Measurements from ENCODE around the gene AKAP6. TPM values are rescaled to one million over a fixed set of nuclear protein-coding genes. Genes with fewer than 3 reads are reported as not detected.

AKAP6 gene
- total and polyA plus RNA-seq, 4 donors = 0.42 to 3.2 (median 1.7) TPM

DNA sequence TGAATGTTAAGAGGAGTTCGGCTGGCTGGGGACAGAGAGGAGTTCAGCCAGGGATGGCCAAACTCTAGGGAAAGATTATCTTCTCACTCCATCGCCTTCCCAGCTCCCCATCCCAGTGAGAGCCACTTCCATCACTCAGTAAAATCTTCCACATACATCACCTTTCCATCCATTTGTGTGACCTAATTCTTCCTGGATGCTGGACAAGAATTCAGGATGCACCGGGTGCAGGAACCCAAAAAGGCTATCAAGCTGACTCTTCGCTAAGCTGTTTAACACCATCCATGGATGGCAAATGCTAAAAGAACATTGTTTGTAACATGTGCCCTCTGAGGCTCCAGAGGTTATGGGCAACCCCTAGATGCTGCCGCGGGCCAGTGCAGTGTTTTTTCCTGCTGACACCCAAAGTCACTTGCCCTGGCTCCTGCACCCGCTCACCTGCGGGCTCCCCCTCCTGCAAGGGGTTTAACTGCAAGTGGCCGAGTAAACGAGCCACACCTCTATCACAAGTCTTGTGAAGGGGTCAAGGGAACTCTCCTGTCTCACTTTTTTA lies 393.6 kb downstream of the AKAP6 start (continued):
- TF ChIP-seq ZBTB33 (IDR thresholded peaks at IDR 0.05) = no peak
- no peak for TF ChIP-seq RAD21 (IDR thresholded peaks at IDR 0.05)
- TF ChIP-seq GABPA (IDR thresholded peaks at IDR 0.05 in 1 of 2, conservative IDR thresholded peaks at IDR 0.05 in 1 of 2) = no peak
- TF ChIP-seq FOXA2 (IDR thresholded peaks at IDR 0.05) = no peak
- no peak for TF ChIP-seq TAF1 (conservative IDR thresholded peaks at IDR 0.05)

DNA sequence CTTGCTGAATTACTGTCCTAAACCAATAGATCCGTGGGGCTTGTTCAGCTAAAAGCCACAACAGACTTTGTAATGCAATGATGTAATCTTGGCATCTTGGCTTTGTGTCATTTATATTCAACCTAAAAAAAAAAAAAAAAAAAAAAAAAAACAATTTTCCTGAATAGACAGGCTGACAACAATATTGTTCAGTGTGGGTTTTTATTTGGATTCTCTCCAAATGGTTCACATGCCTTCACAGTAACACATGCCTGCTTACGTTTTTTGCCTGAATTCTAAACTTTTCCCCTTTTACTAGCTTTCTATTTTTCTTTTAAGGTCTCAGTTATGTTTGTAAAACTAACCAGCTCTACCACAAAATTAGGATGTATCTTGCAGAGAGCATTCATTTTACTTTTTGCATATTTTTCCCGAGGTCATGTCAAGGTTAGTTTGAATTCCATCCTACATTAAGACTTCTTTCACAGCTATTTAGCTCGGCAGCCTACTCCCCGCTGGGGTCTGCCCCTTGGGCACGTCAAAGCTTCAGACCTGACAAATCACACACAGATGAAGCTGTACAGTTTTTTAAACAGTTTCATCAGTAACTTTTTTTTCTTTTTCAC lies 395.9 kb downstream of the AKAP6 start:
- peaks cover 0 to 3% (median 2%) of the 10 kb centered on the region in 4 donors for H3K4me1 ChIP-seq (ENCODE audit: control insufficient read depth in 4 of 4, insufficient read depth in 4 of 4, low read length in 3 of 4)
- no peaks in the 10 kb centered on the region for H3K9me3 ChIP-seq (ENCODE audit: control insufficient read depth in 4 of 4, low read length in 3 of 4)
- H3K27me3 ChIP-seq (ENCODE audit: control insufficient read depth in 4 of 4, insufficient read depth in 4 of 4, low read length in 3 of 4) = no peaks in the 10 kb centered on the region
- no peak overlapping the region for H3K27ac ChIP-seq (ENCODE audit: low read depth in 1 of 2, low read length in 2 of 2)
- H3K4me3 ChIP-seq (ENCODE audit: low read depth in 1 of 3, low read length in 3 of 3) = no peak overlapping the region
- TF ChIP-seq, protein P1, sequence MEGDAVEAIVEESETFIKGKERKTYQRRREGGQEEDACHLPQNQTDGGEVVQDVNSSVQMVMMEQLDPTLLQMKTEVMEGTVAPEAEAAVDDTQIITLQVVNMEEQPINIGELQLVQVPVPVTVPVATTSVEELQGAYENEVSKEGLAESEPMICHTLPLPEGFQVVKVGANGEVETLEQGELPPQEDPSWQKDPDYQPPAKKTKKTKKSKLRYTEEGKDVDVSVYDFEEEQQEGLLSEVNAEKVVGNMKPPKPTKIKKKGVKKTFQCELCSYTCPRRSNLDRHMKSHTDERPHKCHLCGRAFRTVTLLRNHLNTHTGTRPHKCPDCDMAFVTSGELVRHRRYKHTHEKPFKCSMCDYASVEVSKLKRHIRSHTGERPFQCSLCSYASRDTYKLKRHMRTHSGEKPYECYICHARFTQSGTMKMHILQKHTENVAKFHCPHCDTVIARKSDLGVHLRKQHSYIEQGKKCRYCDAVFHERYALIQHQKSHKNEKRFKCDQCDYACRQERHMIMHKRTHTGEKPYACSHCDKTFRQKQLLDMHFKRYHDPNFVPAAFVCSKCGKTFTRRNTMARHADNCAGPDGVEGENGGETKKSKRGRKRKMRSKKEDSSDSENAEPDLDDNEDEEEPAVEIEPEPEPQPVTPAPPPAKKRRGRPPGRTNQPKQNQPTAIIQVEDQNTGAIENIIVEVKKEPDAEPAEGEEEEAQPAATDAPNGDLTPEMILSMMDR (IDR thresholded peaks at IDR 0.05; ENCODE audit: low read depth, low read length, missing input control) = no peak
- TF ChIP-seq TAF1 (conservative IDR thresholded peaks at IDR 0.05) = no peak
- no peak for TF ChIP-seq YY1 (IDR thresholded peaks at IDR 0.05)
- TF ChIP-seq ZBTB33 (IDR thresholded peaks at IDR 0.05) = no peak
- no peak for TF ChIP-seq HNF4G (IDR thresholded peaks at IDR 0.05)
- no peak for TF ChIP-seq GABPA (IDR thresholded peaks at IDR 0.05 in 1 of 2, conservative IDR thresholded peaks at IDR 0.05 in 1 of 2)
- peak; percentile 20 for TF ChIP-seq ATF3 (IDR thresholded peaks at IDR 0.05)
- no peak for TF ChIP-seq NR2F2 (IDR thresholded peaks at IDR 0.05)
- TF ChIP-seq, protein P2, sequence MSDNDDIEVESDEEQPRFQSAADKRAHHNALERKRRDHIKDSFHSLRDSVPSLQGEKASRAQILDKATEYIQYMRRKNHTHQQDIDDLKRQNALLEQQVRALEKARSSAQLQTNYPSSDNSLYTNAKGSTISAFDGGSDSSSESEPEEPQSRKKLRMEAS (IDR thresholded peaks at IDR 0.05) = no peak
- TF ChIP-seq SP1 (IDR thresholded peaks at IDR 0.05) = no peak
- no peak for TF ChIP-seq RXRA (IDR thresholded peaks at IDR 0.05)
- no peak for TF ChIP-seq FOXA1 (IDR thresholded peaks at IDR 0.05)
- TF ChIP-seq RAD21 (IDR thresholded peaks at IDR 0.05) = no peak
- TF ChIP-seq, protein P3, sequence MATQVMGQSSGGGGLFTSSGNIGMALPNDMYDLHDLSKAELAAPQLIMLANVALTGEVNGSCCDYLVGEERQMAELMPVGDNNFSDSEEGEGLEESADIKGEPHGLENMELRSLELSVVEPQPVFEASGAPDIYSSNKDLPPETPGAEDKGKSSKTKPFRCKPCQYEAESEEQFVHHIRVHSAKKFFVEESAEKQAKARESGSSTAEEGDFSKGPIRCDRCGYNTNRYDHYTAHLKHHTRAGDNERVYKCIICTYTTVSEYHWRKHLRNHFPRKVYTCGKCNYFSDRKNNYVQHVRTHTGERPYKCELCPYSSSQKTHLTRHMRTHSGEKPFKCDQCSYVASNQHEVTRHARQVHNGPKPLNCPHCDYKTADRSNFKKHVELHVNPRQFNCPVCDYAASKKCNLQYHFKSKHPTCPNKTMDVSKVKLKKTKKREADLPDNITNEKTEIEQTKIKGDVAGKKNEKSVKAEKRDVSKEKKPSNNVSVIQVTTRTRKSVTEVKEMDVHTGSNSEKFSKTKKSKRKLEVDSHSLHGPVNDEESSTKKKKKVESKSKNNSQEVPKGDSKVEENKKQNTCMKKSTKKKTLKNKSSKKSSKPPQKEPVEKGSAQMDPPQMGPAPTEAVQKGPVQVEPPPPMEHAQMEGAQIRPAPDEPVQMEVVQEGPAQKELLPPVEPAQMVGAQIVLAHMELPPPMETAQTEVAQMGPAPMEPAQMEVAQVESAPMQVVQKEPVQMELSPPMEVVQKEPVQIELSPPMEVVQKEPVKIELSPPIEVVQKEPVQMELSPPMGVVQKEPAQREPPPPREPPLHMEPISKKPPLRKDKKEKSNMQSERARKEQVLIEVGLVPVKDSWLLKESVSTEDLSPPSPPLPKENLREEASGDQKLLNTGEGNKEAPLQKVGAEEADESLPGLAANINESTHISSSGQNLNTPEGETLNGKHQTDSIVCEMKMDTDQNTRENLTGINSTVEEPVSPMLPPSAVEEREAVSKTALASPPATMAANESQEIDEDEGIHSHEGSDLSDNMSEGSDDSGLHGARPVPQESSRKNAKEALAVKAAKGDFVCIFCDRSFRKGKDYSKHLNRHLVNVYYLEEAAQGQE (IDR thresholded peaks at IDR 0.05) = peak; percentile 44
- TF ChIP-seq JUND (IDR thresholded peaks at IDR 0.05) = no peak
- TF ChIP-seq FOXA2 (IDR thresholded peaks at IDR 0.05) = no peak
- no peak for TF ChIP-seq EGR1 (IDR thresholded peaks at IDR 0.05; ENCODE audit: low read depth in 2 of 2)
- peak; percentile 40 to 45 for TF ChIP-seq HNF4A (conservative IDR thresholded peaks at IDR 0.05)
- H3K36me3 ChIP-seq (ENCODE audit: control insufficient read depth in 4 of 4, insufficient read depth in 3 of 4, low read depth in 1 of 4, low read length in 3 of 4) = no peaks in the 10 kb centered on the region
- WGBS = 51% methylated on average over 6 of the region's 6 CpGs
- no peak for DNase-seq (ENCODE audit: low spot score)
- H3K9ac ChIP-seq (ENCODE audit: low read depth in 1 of 2, low read length in 2 of 2) = peak overlapping the region in 1 of 2 donors; percentile 27
